ENCODE results near the gene GCSAM. TPM values are rescaled to one million over a fixed set of nuclear protein-coding genes. Genes with fewer than 3 reads are reported as not detected.

The GCSAM gene
- total and polyA plus RNA-seq, 4 donors, result 0.08 to 0.75 (median 0.27) TPM; not detected in 1

DNA sequence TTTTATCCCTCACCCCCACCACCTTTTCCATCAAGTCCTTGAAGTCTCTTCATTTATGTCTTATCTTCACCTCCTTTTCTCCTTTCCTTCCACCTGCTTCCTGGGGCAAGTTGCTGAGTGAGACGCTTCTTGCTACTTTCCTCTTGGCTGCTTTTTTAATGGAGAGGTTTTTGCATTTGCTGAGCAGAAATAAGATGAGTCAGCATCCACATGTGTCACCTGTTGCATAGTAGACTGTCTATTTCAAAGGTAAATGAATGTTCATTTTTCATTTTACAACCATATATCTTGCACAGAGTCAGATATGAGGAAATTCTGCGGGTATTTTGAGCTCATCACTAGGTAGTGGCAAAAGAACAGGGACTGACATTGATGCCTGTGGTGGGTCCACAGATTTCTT, 28.3 kb downstream of the GCSAM start:
- Histone ChIP-seq H3K9me3 (ENCODE audit: control insufficient read depth in 4 of 4, low read length in 3 of 4) (no peaks in the 10 kb centered on the region), H3K36me3 (ENCODE audit: control insufficient read depth in 4 of 4, insufficient read depth in 3 of 4, low read depth in 1 of 4, low read length in 3 of 4) (no peaks in the 10 kb centered on the region), H3K4me3 (ENCODE audit: low read depth in 1 of 3, low read length in 3 of 3) (no peak overlapping the region), H3K9ac (ENCODE audit: low read depth in 1 of 2, low read length in 2 of 2) (no peak overlapping the region), H3K4me1 (ENCODE audit: control insufficient read depth in 4 of 4, insufficient read depth in 4 of 4, low read length in 3 of 4) (no peaks in the 10 kb centered on the region), H3K27ac (ENCODE audit: low read depth in 1 of 2, low read length in 2 of 2) (no peak overlapping the region), H3K27me3 (ENCODE audit: control insufficient read depth in 4 of 4, insufficient read depth in 4 of 4, low read length in 3 of 4) (no peaks in the 10 kb centered on the region)
- no peak for DNase-seq (ENCODE audit: low spot score)
- 81% methylated on average over 2 of the region's 2 CpGs for WGBS
- TF ChIP-seq, protein P1, sequence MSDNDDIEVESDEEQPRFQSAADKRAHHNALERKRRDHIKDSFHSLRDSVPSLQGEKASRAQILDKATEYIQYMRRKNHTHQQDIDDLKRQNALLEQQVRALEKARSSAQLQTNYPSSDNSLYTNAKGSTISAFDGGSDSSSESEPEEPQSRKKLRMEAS (IDR thresholded peaks at IDR 0.05), result no peak
- TF ChIP-seq HNF4A (conservative IDR thresholded peaks at IDR 0.05), result no peak
- no peak for TF ChIP-seq HNF4G (IDR thresholded peaks at IDR 0.05)
- no peak for TF ChIP-seq RXRA (IDR thresholded peaks at IDR 0.05)
- no peak for TF ChIP-seq RAD21 (IDR thresholded peaks at IDR 0.05)
- TF ChIP-seq SP1 (IDR thresholded peaks at IDR 0.05), result no peak
- no peak for TF ChIP-seq TAF1 (conservative IDR thresholded peaks at IDR 0.05)
- TF ChIP-seq, protein P2, sequence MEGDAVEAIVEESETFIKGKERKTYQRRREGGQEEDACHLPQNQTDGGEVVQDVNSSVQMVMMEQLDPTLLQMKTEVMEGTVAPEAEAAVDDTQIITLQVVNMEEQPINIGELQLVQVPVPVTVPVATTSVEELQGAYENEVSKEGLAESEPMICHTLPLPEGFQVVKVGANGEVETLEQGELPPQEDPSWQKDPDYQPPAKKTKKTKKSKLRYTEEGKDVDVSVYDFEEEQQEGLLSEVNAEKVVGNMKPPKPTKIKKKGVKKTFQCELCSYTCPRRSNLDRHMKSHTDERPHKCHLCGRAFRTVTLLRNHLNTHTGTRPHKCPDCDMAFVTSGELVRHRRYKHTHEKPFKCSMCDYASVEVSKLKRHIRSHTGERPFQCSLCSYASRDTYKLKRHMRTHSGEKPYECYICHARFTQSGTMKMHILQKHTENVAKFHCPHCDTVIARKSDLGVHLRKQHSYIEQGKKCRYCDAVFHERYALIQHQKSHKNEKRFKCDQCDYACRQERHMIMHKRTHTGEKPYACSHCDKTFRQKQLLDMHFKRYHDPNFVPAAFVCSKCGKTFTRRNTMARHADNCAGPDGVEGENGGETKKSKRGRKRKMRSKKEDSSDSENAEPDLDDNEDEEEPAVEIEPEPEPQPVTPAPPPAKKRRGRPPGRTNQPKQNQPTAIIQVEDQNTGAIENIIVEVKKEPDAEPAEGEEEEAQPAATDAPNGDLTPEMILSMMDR (IDR thresholded peaks at IDR 0.05; ENCODE audit: low read depth, low read length, missing input control), result no peak
- no peak for TF ChIP-seq JUND (IDR thresholded peaks at IDR 0.05)
- no peak for TF ChIP-seq GABPA (IDR thresholded peaks at IDR 0.05 in 1 of 2, conservative IDR thresholded peaks at IDR 0.05 in 1 of 2)
- TF ChIP-seq EGR1 (IDR thresholded peaks at IDR 0.05; ENCODE audit: low read depth in 2 of 2), result no peak
- TF ChIP-seq, protein P3, sequence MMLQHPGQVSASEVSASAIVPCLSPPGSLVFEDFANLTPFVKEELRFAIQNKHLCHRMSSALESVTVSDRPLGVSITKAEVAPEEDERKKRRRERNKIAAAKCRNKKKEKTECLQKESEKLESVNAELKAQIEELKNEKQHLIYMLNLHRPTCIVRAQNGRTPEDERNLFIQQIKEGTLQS (IDR thresholded peaks at IDR 0.05), result no peak
- TF ChIP-seq FOXA1 (IDR thresholded peaks at IDR 0.05), result no peak

DNA sequence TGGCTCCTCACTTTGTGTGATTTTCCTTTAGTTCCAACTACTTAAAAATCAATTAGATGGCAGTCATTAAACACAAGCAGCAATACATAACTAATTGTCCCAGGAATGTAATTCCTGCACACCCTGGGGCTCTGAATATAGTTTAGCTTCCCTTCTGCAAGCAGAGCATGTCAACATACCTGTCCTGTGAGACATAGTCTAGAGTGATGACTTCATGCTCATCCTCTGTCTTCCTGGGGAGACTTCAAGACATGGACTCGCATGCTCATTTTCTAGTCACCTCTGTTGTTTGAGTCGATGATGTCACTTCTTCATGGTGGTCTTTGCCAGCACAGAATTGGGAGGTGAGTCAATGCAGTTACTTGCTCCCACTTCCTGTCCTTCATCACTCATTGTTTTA, 31.1 kb downstream of the GCSAM start:
- TF ChIP-seq HNF4G (IDR thresholded peaks at IDR 0.05), result no peak
- TF ChIP-seq FOXA1 (IDR thresholded peaks at IDR 0.05), result no peak
- TF ChIP-seq JUND (IDR thresholded peaks at IDR 0.05), result no peak
- TF ChIP-seq RAD21 (IDR thresholded peaks at IDR 0.05), result no peak
- TF ChIP-seq, protein P4, sequence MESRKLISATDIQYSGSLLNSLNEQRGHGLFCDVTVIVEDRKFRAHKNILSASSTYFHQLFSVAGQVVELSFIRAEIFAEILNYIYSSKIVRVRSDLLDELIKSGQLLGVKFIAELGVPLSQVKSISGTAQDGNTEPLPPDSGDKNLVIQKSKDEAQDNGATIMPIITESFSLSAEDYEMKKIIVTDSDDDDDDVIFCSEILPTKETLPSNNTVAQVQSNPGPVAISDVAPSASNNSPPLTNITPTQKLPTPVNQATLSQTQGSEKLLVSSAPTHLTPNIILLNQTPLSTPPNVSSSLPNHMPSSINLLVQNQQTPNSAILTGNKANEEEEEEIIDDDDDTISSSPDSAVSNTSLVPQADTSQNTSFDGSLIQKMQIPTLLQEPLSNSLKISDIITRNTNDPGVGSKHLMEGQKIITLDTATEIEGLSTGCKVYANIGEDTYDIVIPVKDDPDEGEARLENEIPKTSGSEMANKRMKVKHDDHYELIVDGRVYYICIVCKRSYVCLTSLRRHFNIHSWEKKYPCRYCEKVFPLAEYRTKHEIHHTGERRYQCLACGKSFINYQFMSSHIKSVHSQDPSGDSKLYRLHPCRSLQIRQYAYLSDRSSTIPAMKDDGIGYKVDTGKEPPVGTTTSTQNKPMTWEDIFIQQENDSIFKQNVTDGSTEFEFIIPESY (IDR thresholded peaks at IDR 0.05), result no peak
- no peak for TF ChIP-seq HNF4A (conservative IDR thresholded peaks at IDR 0.05)
- TF ChIP-seq NR2F2 (IDR thresholded peaks at IDR 0.05), result no peak
- TF ChIP-seq, protein P5, sequence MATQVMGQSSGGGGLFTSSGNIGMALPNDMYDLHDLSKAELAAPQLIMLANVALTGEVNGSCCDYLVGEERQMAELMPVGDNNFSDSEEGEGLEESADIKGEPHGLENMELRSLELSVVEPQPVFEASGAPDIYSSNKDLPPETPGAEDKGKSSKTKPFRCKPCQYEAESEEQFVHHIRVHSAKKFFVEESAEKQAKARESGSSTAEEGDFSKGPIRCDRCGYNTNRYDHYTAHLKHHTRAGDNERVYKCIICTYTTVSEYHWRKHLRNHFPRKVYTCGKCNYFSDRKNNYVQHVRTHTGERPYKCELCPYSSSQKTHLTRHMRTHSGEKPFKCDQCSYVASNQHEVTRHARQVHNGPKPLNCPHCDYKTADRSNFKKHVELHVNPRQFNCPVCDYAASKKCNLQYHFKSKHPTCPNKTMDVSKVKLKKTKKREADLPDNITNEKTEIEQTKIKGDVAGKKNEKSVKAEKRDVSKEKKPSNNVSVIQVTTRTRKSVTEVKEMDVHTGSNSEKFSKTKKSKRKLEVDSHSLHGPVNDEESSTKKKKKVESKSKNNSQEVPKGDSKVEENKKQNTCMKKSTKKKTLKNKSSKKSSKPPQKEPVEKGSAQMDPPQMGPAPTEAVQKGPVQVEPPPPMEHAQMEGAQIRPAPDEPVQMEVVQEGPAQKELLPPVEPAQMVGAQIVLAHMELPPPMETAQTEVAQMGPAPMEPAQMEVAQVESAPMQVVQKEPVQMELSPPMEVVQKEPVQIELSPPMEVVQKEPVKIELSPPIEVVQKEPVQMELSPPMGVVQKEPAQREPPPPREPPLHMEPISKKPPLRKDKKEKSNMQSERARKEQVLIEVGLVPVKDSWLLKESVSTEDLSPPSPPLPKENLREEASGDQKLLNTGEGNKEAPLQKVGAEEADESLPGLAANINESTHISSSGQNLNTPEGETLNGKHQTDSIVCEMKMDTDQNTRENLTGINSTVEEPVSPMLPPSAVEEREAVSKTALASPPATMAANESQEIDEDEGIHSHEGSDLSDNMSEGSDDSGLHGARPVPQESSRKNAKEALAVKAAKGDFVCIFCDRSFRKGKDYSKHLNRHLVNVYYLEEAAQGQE (IDR thresholded peaks at IDR 0.05), result no peak
- TF ChIP-seq TAF1 (conservative IDR thresholded peaks at IDR 0.05), result no peak
- TF ChIP-seq SP1 (IDR thresholded peaks at IDR 0.05), result no peak
- Histone ChIP-seq H3K9me3 (ENCODE audit: control insufficient read depth in 4 of 4, low read length in 3 of 4) (no peaks in the 10 kb centered on the region), H3K36me3 (ENCODE audit: control insufficient read depth in 4 of 4, insufficient read depth in 3 of 4, low read depth in 1 of 4, low read length in 3 of 4) (no peaks in the 10 kb centered on the region), H3K4me1 (ENCODE audit: control insufficient read depth in 4 of 4, insufficient read depth in 4 of 4, low read length in 3 of 4) (no peaks in the 10 kb centered on the region), H3K27ac (ENCODE audit: low read depth in 1 of 2, low read length in 2 of 2) (no peak overlapping the region), H3K27me3 (ENCODE audit: control insufficient read depth in 4 of 4, insufficient read depth in 4 of 4, low read length in 3 of 4) (no peaks in the 10 kb centered on the region), H3K4me3 (ENCODE audit: low read depth in 1 of 3, low read length in 3 of 3) (no peak overlapping the region), H3K9ac (ENCODE audit: low read depth in 1 of 2, low read length in 2 of 2) (no peak overlapping the region)
- 87% methylated on average over 2 of the region's 2 CpGs for WGBS
- no peak for DNase-seq (ENCODE audit: low spot score)

Measured in liver (tissue), 9 donors.